ENCODE data around the gene FCHO2.
"Not testable (repeated sequence)": the region's sequence is repeated elsewhere in the genome, so short reads cannot be mapped to it uniquely, and the experiment has no call there.

The FCHO2 gene

DNA sequence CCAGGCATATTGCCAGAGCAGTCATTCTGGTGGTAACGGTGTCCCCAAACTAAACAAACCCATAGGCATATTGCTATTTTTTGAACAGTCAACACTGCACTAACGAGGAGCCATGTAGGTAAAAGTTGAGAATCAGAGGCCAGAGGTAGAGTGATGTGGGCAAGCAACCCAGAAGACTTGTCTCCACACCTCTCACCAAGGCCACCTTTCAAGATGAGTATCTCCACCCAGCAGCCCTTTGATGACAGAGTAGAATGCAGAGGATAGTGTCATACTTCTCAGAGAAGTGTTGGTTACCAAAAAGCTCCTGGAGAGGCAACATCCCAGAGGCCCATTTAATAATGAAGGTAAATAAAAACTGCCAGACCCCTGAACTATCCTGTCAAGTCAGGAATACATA lies 63.9 kb downstream of the FCHO2 start:
- TF ChIP-seq MAX (IDR thresholded peaks at IDR 0.05; ENCODE audit: low read depth, low read length) (no peak), POLR2A (IDR thresholded peaks at IDR 0.05; ENCODE audit: extremely low read depth, insufficient read length) (no peak), MYC (IDR thresholded peaks at IDR 0.05; ENCODE audit: low read depth, low read length) (no peak)
- TF ChIP-seq, protein P1, sequence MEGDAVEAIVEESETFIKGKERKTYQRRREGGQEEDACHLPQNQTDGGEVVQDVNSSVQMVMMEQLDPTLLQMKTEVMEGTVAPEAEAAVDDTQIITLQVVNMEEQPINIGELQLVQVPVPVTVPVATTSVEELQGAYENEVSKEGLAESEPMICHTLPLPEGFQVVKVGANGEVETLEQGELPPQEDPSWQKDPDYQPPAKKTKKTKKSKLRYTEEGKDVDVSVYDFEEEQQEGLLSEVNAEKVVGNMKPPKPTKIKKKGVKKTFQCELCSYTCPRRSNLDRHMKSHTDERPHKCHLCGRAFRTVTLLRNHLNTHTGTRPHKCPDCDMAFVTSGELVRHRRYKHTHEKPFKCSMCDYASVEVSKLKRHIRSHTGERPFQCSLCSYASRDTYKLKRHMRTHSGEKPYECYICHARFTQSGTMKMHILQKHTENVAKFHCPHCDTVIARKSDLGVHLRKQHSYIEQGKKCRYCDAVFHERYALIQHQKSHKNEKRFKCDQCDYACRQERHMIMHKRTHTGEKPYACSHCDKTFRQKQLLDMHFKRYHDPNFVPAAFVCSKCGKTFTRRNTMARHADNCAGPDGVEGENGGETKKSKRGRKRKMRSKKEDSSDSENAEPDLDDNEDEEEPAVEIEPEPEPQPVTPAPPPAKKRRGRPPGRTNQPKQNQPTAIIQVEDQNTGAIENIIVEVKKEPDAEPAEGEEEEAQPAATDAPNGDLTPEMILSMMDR (IDR thresholded peaks at IDR 0.05; ENCODE audit: low read depth, low read length): no peak
- DNase-seq (ENCODE audit: low read depth): no peak
- no peak overlapping the region for H3K4me3 ChIP-seq (ENCODE audit: low read depth, low read length)

DNA sequence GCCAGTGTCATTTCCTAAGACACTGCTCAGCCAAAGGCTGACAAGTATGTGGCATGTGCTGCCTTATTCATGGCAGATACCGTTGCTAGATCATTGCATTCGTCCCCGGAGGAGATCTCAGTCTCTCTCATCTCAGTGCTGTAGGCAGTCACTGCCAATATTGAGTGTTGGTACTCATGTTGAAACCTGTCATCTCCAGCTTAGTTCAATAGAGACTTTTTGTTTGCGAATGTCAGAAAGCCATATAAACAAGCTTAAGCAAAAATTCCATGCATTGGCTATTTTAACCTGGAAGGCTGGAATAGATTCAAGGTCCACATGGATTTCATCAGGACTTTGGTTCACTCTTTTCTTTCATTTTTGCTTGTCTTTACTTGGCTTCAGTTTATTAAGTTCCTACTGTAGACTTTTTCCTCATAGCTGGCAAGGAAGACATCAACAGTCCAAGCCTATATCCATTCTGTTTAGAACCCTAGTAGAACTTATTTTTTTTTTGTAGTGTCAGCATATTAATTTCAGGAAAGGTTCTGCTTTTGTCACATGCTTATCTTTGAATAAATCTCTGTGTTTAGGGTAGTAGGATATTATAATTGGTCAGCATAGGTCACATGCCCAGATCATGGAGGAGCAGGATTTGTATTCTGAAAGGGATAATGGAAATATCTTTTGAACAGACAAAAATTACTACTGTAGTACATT lies 66.8 kb downstream of the FCHO2 start:
- no peak overlapping the region for H3K4me3 ChIP-seq (ENCODE audit: low read depth, low read length)
- TF ChIP-seq, protein P1 (IDR thresholded peaks at IDR 0.05; ENCODE audit: low read depth, low read length): no peak
- TF ChIP-seq MYC (IDR thresholded peaks at IDR 0.05; ENCODE audit: low read depth, low read length): no peak
- no peak for TF ChIP-seq MAX (IDR thresholded peaks at IDR 0.05; ENCODE audit: low read depth, low read length)
- TF ChIP-seq POLR2A (IDR thresholded peaks at IDR 0.05; ENCODE audit: extremely low read depth, insufficient read length): no peak
- no peak for DNase-seq (ENCODE audit: low read depth)

DNA sequence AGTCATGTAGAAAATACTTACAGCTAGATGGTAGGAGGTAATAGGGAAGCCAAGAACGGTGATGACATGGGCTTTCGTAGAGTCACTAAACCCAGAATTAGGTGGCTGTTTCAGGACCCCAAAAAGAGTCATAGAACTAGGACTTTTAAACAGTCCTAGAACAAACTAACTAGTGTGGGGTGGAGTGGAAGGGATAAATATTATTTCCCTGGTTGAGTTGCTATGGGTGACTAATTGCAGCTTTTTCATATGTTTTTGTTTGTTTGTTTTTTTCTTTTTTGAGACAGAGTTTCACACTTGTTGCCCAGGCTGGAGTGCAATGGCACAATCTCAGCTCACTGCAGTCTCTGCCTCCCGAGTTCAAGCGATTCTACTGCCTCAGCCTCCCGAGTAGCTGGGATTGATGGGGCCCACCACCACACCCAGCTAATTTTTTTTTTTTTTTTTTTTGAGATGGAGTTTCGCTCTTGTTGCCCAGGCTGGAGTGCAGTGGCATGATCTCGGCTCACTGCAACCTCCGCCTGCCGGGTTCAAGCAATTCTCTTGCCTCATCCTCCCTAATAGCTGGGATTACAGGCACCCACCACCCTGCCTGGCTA lies 69.2 kb downstream of the FCHO2 start:
- DNase-seq (ENCODE audit: low read depth); H3K4me3 ChIP-seq (ENCODE audit: low read depth, low read length): not testable (repeated sequence)

- no peak overlapping the region for H3K4me3 ChIP-seq (ENCODE audit: low read depth, low read length)
- TF ChIP-seq MAX (IDR thresholded peaks at IDR 0.05; ENCODE audit: low read depth, low read length): no peak
- TF ChIP-seq POLR2A (IDR thresholded peaks at IDR 0.05; ENCODE audit: extremely low read depth, insufficient read length): no peak
- TF ChIP-seq MYC (IDR thresholded peaks at IDR 0.05; ENCODE audit: low read depth, low read length): no peak
- TF ChIP-seq, protein P1 (IDR thresholded peaks at IDR 0.05; ENCODE audit: low read depth, low read length): no peak
- no peak for DNase-seq (ENCODE audit: low read depth)
Observed at GRCh38 chr5:73027361-73027760, 71.5 kb downstream of the FCHO2 start.

DNA sequence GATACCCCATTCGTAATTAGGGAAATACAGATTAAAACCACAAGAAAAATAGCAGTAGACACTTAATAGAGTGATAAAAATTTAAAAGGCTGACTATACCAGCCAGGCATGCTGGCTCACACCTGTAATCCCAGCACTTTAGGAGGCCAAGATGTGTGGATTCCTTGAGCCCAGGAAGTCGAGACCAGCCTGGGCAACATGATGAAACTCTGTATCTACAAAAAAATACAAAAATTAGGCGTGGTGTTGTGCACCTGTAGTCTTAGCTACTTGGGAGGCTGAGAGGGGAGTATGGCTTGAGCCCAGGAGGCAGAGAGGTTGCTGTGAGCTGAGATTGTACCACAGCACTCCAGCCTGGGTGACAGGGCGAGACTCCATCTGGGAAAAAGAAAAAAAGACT lies 72.0 kb downstream of the FCHO2 start:
- no peak for DNase-seq (ENCODE audit: low read depth)
- no peak for TF ChIP-seq MAX (IDR thresholded peaks at IDR 0.05; ENCODE audit: low read depth, low read length)
- TF ChIP-seq, protein P1 (IDR thresholded peaks at IDR 0.05; ENCODE audit: low read depth, low read length): no peak
- no peak for TF ChIP-seq POLR2A (IDR thresholded peaks at IDR 0.05; ENCODE audit: extremely low read depth, insufficient read length)
- no peak for TF ChIP-seq MYC (IDR thresholded peaks at IDR 0.05; ENCODE audit: low read depth, low read length)

DNA sequence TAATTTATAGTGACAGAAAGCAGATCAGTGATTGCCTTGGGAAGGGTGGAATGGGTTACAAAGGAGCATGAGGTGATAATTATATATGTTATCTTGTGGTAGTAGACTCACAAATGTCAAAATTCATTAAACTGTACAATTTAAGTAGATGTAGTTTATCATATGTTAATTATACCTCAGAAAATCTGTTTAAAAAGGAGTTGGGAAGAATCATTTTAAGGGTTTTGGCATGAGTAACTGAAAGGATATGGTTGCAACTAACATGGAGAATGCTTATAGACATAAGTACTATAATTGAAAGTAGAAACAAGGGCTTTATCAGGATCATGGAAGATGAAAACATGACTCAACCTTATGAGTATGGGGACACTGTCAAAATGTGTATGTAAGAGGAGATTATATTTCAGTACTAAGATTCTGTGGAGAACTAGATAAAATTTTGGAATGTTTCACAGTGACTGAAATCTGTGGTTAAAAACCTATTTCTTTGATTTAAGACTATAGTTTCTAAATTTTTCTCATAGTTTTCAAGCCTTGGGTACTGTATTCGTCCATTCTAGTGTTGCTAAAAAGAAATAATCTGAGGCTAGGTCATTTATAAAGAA lies 73.3 kb downstream of the FCHO2 start:
- no peak overlapping the region for H3K4me3 ChIP-seq (ENCODE audit: low read depth, low read length)
- no peak for TF ChIP-seq MAX (IDR thresholded peaks at IDR 0.05; ENCODE audit: low read depth, low read length)
- no peak for TF ChIP-seq POLR2A (IDR thresholded peaks at IDR 0.05; ENCODE audit: extremely low read depth, insufficient read length)
- TF ChIP-seq, protein P1 (IDR thresholded peaks at IDR 0.05; ENCODE audit: low read depth, low read length): no peak
- no peak for TF ChIP-seq MYC (IDR thresholded peaks at IDR 0.05; ENCODE audit: low read depth, low read length)
- DNase-seq (ENCODE audit: low read depth): no peak

More for the DNA sequence above, 72.0 kb downstream of the FCHO2 start:
- H3K4me3 ChIP-seq (ENCODE audit: low read depth, low read length): no peak overlapping the region
